Calu3 (cell line): Measurements from ENCODE around the gene CDKN2AIP. TPM values are rescaled to one million over a fixed set of nuclear protein-coding genes. Genes with fewer than 3 reads are reported as not detected.

ENCODE experiments used
- BruUV-seq: library from RNA; stranded (reverse); fragments of 400-500 nt; replicated peaks from 2 replicates; lab custom pipeline; 2021; lab: Mats Ljungman, UMichigan
- CTCF ChIA-PET: fragments of 300-600 bp; sonication (Branson Sonifier 250); formaldehyde crosslinking; loops from one replicate; lab custom pipeline; 2022; ENCODE audit warnings: antibody characterized with exemption; lab: Charles Lee
- DNase-seq: peaks from one replicate; pipeline ENCODE4 v3.0.0; 2022
- H3K27ac Mint-ChIP-seq: one replicate; pipeline ENCODE4 v1.8.0; 2022; ENCODE audit warnings: mixed read lengths; ENCODE audit not compliant: unreplicated experiment
- H3K27me3 Mint-ChIP-seq: one replicate; pipeline ENCODE4 v1.8.0; 2022; ENCODE audit warnings: mixed read lengths; ENCODE audit not compliant: unreplicated experiment
- H3K36me3 Mint-ChIP-seq: one replicate; pipeline ENCODE4 v1.8.0; 2022; ENCODE audit warnings: mild to moderate bottlenecking, moderate library complexity, mixed read lengths; ENCODE audit not compliant: insufficient read depth, unreplicated experiment
- H3K4me1 Mint-ChIP-seq: one replicate; pipeline ENCODE4 v1.8.0; 2022; ENCODE audit warnings: mild to moderate bottlenecking, low read depth, mixed read lengths; ENCODE audit not compliant: unreplicated experiment
- H3K4me3 Mint-ChIP-seq: one replicate; pipeline ENCODE4 v1.8.0; 2022; ENCODE audit warnings: mild to moderate bottlenecking, low read depth, moderate library complexity, mixed read lengths; ENCODE audit not compliant: unreplicated experiment
- H3K9me3 Mint-ChIP-seq: one replicate; pipeline ENCODE4 v1.8.0; 2022; ENCODE audit warnings: low read depth, mixed read lengths; ENCODE audit not compliant: unreplicated experiment
- CTCF ChIP-seq: fragments of 200-600 bp; IDR thresholded peaks from one replicate; pipeline ENCODE4 v1.8.0; 2022; ENCODE audit warnings: antibody characterized with exemption; ENCODE audit not compliant: unreplicated experiment
- intact Hi-C: fragments of 100-400 bp; cut with micrococcal nuclease; formaldehyde crosslinking; loops from one replicate; pipeline ENCODE4 v1.10.0; 2022; ENCODE audit not compliant: unreplicated experiment
- total RNA-seq: library from RNA; stranded (reverse); gene quantifications from 2 replicates; pipeline ENCODE4 v1.2.3, GENCODE V29; 2022

CDKN2AIP gene
- total RNA-seq, 1 experiment from 2014 or later, result 17.5 TPM

- Mint-ChIP-seq H3K9me3 (no peaks in the 10 kb centered on the region), H3K4me1 (peaks cover 30% of the 10 kb centered on the region), H3K27me3 (no peaks in the 10 kb centered on the region), H3K36me3 (no peaks in the 10 kb centered on the region), H3K27ac (no peak overlapping the region), H3K4me3 (no peak overlapping the region)
- no TSS peak for BruUV-seq
- TF ChIP-seq CTCF, result no peak
- intact Hi-C loops, result loop anchor here (2.0 to 10.0 kb wide), 2 partner anchors 113 to 325 kb away; no protein-coding TSS in a partner anchor
- no peak for DNase-seq
- CTCF ChIA-PET, result no interaction called here
Measured at GRCh38 chr4:183399616-183400015, 44.8 kb upstream of the CDKN2AIP start.

- no peak for DNase-seq
- no peak for TF ChIP-seq CTCF
- intact Hi-C loops, result loop anchor here (10.0 kb wide), 1 partner anchor 325 kb away; no protein-coding TSS in a partner anchor
- BruUV-seq, result no TSS peak
- no peak overlapping the region for H3K4me3 Mint-ChIP-seq
- no peaks in the 10 kb centered on the region for H3K27me3 Mint-ChIP-seq
- H3K36me3 Mint-ChIP-seq, result no peaks in the 10 kb centered on the region
- H3K4me1 Mint-ChIP-seq, result peaks cover 30% of the 10 kb centered on the region
- H3K27ac Mint-ChIP-seq, result no peak overlapping the region
- H3K9me3 Mint-ChIP-seq, result no peaks in the 10 kb centered on the region
- CTCF ChIA-PET, result no interaction called here
Measured at GRCh38 chr4:183400035-183400434, 44.4 kb upstream of the CDKN2AIP start.

- peaks cover 30% of the 10 kb centered on the region for H3K4me1 Mint-ChIP-seq
- BruUV-seq, result no TSS peak
- H3K4me3 Mint-ChIP-seq, result no peak overlapping the region
- DNase-seq, result no peak
- H3K9me3 Mint-ChIP-seq, result no peaks in the 10 kb centered on the region
- H3K27ac Mint-ChIP-seq, result peak overlapping the region; percentile 76
- H3K27me3 Mint-ChIP-seq, result no peaks in the 10 kb centered on the region
- intact Hi-C loops, result loop anchor here (10.0 kb wide), 1 partner anchor 327 kb away; no protein-coding TSS in a partner anchor
- TF ChIP-seq CTCF, result no peak
- CTCF ChIA-PET, result no interaction called here
- H3K36me3 Mint-ChIP-seq, result no peaks in the 10 kb centered on the region
Measured at GRCh38 chr4:183401473-183401872, 43.0 kb upstream of the CDKN2AIP start.

- CTCF ChIA-PET, result no interaction called here
- TF ChIP-seq CTCF, result no peak
- H3K27ac Mint-ChIP-seq, result peak overlapping the region; percentile 76
- H3K27me3 Mint-ChIP-seq, result no peaks in the 10 kb centered on the region
- H3K4me3 Mint-ChIP-seq, result no peak overlapping the region
- peaks cover 8% of the 10 kb centered on the region for H3K36me3 Mint-ChIP-seq
- no TSS peak for BruUV-seq
- intact Hi-C loops, result loop anchor here (2.0 to 10.0 kb wide), 2 partner anchors 48 to 328 kb away; no protein-coding TSS in a partner anchor
- peak; percentile 32 for DNase-seq
- H3K4me1 Mint-ChIP-seq, result peaks cover 29% of the 10 kb centered on the region
- H3K9me3 Mint-ChIP-seq, result no peaks in the 10 kb centered on the region
Measured at GRCh38 chr4:183402771-183403170, 41.7 kb upstream of the CDKN2AIP start.
